Liver (tissue), 9 donors: ENCODE results near the gene CSNK1G3. TPM values are rescaled to one million over a fixed set of nuclear protein-coding genes. Genes with fewer than 3 reads are reported as not detected.

ENCODE experiments used
- DNase-seq: peaks from one replicate; pipeline ENCODE4 v3.0.0-alpha.2; 2017; ENCODE audit warnings: low spot score
- H3K27ac ChIP-seq, 2 donors: one replicate each; pipeline ENCODE4 v1.7.0; 2013; ENCODE audit warnings: inconsistent platforms in 2 of 2, low read length in 2 of 2, control low read depth in 1 of 2, low read depth in 1 of 2, mild to moderate bottlenecking in 1 of 2
- H3K27me3 ChIP-seq, 4 donors: one replicate each; pipeline versions ENCODE4 v1.6.1 to v1.7.0; 2013; ENCODE audit warnings: low read length in 3 of 4, inconsistent platforms in 1 of 4, mild to moderate bottlenecking in 1 of 4, moderate library complexity in 1 of 4; ENCODE audit not compliant: control insufficient read depth in 4 of 4, insufficient read depth in 4 of 4
- H3K36me3 ChIP-seq, 4 donors: one replicate each; pipeline versions ENCODE4 v1.6.1 to v1.7.0; 2013; ENCODE audit warnings: low read length in 3 of 4, mild to moderate bottlenecking in 3 of 4, low read depth in 1 of 4, moderate library complexity in 1 of 4; ENCODE audit not compliant: control insufficient read depth in 4 of 4, insufficient read depth in 3 of 4
- H3K4me1 ChIP-seq, 4 donors: one replicate each; pipeline versions ENCODE4 v1.6.1 to v1.7.0; 2013; ENCODE audit warnings: low read length in 3 of 4, mild to moderate bottlenecking in 3 of 4, moderate library complexity in 1 of 4; ENCODE audit not compliant: control insufficient read depth in 4 of 4, insufficient read depth in 4 of 4
- H3K4me3 ChIP-seq, 3 donors: one replicate each; pipeline versions ENCODE4 v1.6.1 to v1.7.0; 2013; ENCODE audit warnings: low read length in 3 of 3, control low read depth in 1 of 3, low read depth in 1 of 3, mild to moderate bottlenecking in 1 of 3
- H3K9ac ChIP-seq, 2 donors: one replicate each; pipeline ENCODE4 v1.7.0; 2013; ENCODE audit warnings: low read length in 2 of 2, mild to moderate bottlenecking in 2 of 2, moderate library complexity in 2 of 2, control low read depth in 1 of 2, low read depth in 1 of 2
- H3K9me3 ChIP-seq, 4 donors: one replicate each; pipeline versions ENCODE4 v1.6.1 to v1.7.0; 2013; ENCODE audit warnings: low read length in 3 of 4; ENCODE audit not compliant: control insufficient read depth in 4 of 4
- ATF3 ChIP-seq: IDR thresholded peaks from 2 replicates; pipeline ENCODE4 v1.6.1; 2016; ENCODE audit warnings: antibody characterized with exemption
- EGR1 ChIP-seq, 2 donors: IDR thresholded peaks; 2 replicates each; pipeline ENCODE4 v1.6.1; 2016 to 2018; ENCODE audit warnings: antibody characterized with exemption in 2 of 2, low read depth in 2 of 2
- FOXA1 ChIP-seq: IDR thresholded peaks from 2 replicates; pipeline ENCODE4 v1.6.1; 2016; ENCODE audit warnings: antibody characterized with exemption
- FOXA2 ChIP-seq: IDR thresholded peaks from 2 replicates; pipeline ENCODE4 v1.6.1; 2016; ENCODE audit warnings: antibody characterized with exemption
- GABPA ChIP-seq, 2 donors: IDR thresholded peaks in 1 of 2; conservative IDR thresholded peaks in 1 of 2; 2 replicates each; pipeline ENCODE4 v1.6.1; 2016; ENCODE audit warnings: antibody characterized with exemption in 2 of 2, mild to moderate bottlenecking in 1 of 2, moderate library complexity in 1 of 2
- HNF4A ChIP-seq, 2 donors: conservative IDR thresholded peaks; 2 replicates each; pipeline ENCODE4 v1.6.1; 2016; ENCODE audit warnings: antibody characterized with exemption in 2 of 2, mild to moderate bottlenecking in 2 of 2
- HNF4G ChIP-seq: IDR thresholded peaks from 2 replicates; pipeline ENCODE4 v1.6.1; 2016; ENCODE audit warnings: antibody characterized with exemption
- JUND ChIP-seq, 2 donors: IDR thresholded peaks; 2 replicates each; pipeline ENCODE4 v1.6.1; 2016; ENCODE audit warnings: antibody characterized with exemption in 2 of 2
- MAX ChIP-seq: IDR thresholded peaks from 2 replicates; pipeline ENCODE4 v1.6.1; 2016; ENCODE audit warnings: antibody characterized with exemption
- NR2F2 ChIP-seq: IDR thresholded peaks from 2 replicates; pipeline ENCODE4 v1.6.1; 2016; ENCODE audit warnings: antibody characterized with exemption
- RAD21 ChIP-seq, 2 donors: IDR thresholded peaks; 2 replicates each; pipeline ENCODE4 v1.6.1; 2016; ENCODE audit warnings: antibody characterized with exemption in 2 of 2, mild to moderate bottlenecking in 2 of 2
- RXRA ChIP-seq, 2 donors: IDR thresholded peaks; 2 replicates each; pipeline ENCODE4 v1.6.1; 2017 to 2018; ENCODE audit warnings: antibody characterized with exemption in 2 of 2, mild to moderate bottlenecking in 1 of 2
- SP1 ChIP-seq: IDR thresholded peaks from 2 replicates; pipeline ENCODE4 v1.6.1; 2018; ENCODE audit warnings: antibody characterized with exemption, mild to moderate bottlenecking
- TAF1 ChIP-seq: conservative IDR thresholded peaks from 2 replicates; pipeline ENCODE4 v1.6.1; 2016; ENCODE audit warnings: antibody characterized with exemption, mild to moderate bottlenecking
- YY1 ChIP-seq: IDR thresholded peaks from 2 replicates; pipeline ENCODE4 v1.6.1; 2016; ENCODE audit warnings: antibody characterized with exemption, mild to moderate bottlenecking
- WGBS: extraction: QIAGEN DNeasy Blood & Tissue Kit; methylation state at CpG from one replicate; pipeline ENCODE4 v1.1.7; 2013; 5-methylcytosine and 5-hydroxymethylcytosine counted together
- polyA plus RNA-seq, 2 donors: library from polyadenylated mRNA; stranded (reverse) in 1 of 2; unstranded in 1 of 2; fragments of 200-250 nt in 1 of 2; fragments of >200 nt in 1 of 2; fragmentation: Nextera tagmentation in 1 of 2; extraction: Ambion mirVana in 1 of 2; gene quantifications; one replicate each; pipeline versions ENCODE4 v1.2.1 to v1.2.3, GENCODE V29; 2013 to 2015
- total RNA-seq, 2 donors: library from RNA; depleted of rRNA; stranded (reverse); fragments of >200 nt; gene quantifications; one replicate each; pipeline ENCODE4 v1.2.3, GENCODE V29; 2014
- TF ChIP-seq, protein P1 (sequence below): IDR thresholded peaks from 2 replicates; pipeline ENCODE4 v1.6.1; 2016; ENCODE audit warnings: antibody characterized with exemption, mild to moderate bottlenecking
- TF ChIP-seq, protein P2 (sequence below): IDR thresholded peaks from 2 replicates; pipeline ENCODE4 v1.6.1; 2016; ENCODE audit warnings: antibody characterized with exemption
- TF ChIP-seq, protein P3 (sequence below): fragments of 150-350 bp; IDR thresholded peaks from 2 replicates; pipeline ENCODE4 v1.5.1; 2017; ENCODE audit warnings: improper control_type of control experiment, low read depth, low read length; ENCODE audit not compliant: missing input control
- donor health status: healthy.
- donor health status: healthy.
- donor health status: healthy.
- donor health status: healthy.
- donor health status: healthy.

Gene CSNK1G3
- total and polyA plus RNA-seq, 4 donors: 6.8 to 28.9 (median 15.4) TPM

DNA sequence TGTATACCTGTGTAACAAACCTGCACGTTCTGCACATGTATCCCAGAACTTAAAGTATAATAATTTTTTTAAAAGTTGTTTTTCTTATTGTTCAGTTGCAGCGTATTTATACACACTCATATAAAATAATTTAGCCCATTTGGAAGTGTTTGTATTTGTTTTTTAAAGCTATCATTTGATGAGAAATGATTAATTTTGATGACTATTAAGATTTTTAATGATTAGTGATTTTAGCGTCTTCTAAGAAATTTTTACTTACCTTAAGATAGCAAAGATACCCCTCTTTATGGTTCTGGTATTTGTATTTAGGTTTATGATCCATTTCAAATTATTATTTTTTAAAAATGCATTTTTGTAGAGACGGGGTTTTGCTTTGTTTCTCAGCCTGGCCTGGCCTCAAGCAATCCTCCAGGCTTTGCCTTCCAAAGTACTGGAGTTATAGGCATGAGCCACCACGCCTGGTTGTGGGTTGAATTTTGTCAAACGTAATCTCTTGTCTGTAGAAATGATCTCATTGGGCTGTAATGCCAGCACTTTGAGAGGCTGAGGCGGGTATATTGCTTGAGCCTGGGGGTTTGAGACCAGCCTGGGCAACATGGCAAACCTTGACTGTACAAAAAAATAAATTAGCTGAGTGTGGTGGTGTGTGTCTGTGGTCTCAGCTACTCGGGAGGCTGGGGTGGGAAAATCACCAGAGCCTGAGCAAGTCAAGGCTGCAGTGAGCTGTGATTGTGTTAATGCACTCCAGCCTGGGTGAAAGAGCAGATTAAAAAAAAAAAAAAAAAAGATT lies 26.9 kb downstream of the CSNK1G3 start:
- H3K9me3 ChIP-seq: no peaks in the 10 kb centered on the region
- H3K9ac ChIP-seq: no peak overlapping the region
- H3K4me3 ChIP-seq: no peak overlapping the region
- H3K36me3 ChIP-seq: no peaks in the 10 kb centered on the region
- WGBS: 92% methylated on average over 8 of the region's 8 CpGs
- H3K27ac ChIP-seq: no peak overlapping the region
- peaks cover 2 to 7% (median 5%) of the 10 kb centered on the region in 4 donors for H3K4me1 ChIP-seq
- no peaks in the 10 kb centered on the region for H3K27me3 ChIP-seq
- no peak for DNase-seq
- no peak for TF ChIP-seq EGR1 (IDR thresholded peaks at IDR 0.05; ENCODE audit: low read depth in 2 of 2)
- no peak for TF ChIP-seq TAF1
- TF ChIP-seq, protein P1, sequence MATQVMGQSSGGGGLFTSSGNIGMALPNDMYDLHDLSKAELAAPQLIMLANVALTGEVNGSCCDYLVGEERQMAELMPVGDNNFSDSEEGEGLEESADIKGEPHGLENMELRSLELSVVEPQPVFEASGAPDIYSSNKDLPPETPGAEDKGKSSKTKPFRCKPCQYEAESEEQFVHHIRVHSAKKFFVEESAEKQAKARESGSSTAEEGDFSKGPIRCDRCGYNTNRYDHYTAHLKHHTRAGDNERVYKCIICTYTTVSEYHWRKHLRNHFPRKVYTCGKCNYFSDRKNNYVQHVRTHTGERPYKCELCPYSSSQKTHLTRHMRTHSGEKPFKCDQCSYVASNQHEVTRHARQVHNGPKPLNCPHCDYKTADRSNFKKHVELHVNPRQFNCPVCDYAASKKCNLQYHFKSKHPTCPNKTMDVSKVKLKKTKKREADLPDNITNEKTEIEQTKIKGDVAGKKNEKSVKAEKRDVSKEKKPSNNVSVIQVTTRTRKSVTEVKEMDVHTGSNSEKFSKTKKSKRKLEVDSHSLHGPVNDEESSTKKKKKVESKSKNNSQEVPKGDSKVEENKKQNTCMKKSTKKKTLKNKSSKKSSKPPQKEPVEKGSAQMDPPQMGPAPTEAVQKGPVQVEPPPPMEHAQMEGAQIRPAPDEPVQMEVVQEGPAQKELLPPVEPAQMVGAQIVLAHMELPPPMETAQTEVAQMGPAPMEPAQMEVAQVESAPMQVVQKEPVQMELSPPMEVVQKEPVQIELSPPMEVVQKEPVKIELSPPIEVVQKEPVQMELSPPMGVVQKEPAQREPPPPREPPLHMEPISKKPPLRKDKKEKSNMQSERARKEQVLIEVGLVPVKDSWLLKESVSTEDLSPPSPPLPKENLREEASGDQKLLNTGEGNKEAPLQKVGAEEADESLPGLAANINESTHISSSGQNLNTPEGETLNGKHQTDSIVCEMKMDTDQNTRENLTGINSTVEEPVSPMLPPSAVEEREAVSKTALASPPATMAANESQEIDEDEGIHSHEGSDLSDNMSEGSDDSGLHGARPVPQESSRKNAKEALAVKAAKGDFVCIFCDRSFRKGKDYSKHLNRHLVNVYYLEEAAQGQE: no peak
- no peak for TF ChIP-seq GABPA (IDR thresholded peaks at IDR 0.05 in 1 of 2, conservative IDR thresholded peaks at IDR 0.05 in 1 of 2)
- TF ChIP-seq RAD21 (IDR thresholded peaks at IDR 0.05): no peak
- TF ChIP-seq JUND (IDR thresholded peaks at IDR 0.05): no peak
- no peak for TF ChIP-seq SP1
- TF ChIP-seq, protein P2, sequence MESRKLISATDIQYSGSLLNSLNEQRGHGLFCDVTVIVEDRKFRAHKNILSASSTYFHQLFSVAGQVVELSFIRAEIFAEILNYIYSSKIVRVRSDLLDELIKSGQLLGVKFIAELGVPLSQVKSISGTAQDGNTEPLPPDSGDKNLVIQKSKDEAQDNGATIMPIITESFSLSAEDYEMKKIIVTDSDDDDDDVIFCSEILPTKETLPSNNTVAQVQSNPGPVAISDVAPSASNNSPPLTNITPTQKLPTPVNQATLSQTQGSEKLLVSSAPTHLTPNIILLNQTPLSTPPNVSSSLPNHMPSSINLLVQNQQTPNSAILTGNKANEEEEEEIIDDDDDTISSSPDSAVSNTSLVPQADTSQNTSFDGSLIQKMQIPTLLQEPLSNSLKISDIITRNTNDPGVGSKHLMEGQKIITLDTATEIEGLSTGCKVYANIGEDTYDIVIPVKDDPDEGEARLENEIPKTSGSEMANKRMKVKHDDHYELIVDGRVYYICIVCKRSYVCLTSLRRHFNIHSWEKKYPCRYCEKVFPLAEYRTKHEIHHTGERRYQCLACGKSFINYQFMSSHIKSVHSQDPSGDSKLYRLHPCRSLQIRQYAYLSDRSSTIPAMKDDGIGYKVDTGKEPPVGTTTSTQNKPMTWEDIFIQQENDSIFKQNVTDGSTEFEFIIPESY: no peak
- no peak for TF ChIP-seq RXRA (IDR thresholded peaks at IDR 0.05)
- no peak for TF ChIP-seq ATF3
- no peak for TF ChIP-seq FOXA2
- TF ChIP-seq FOXA1: no peak
- TF ChIP-seq YY1: no peak
- TF ChIP-seq HNF4A (conservative IDR thresholded peaks at IDR 0.05): no peak
- no peak for TF ChIP-seq NR2F2
- TF ChIP-seq, protein P3, sequence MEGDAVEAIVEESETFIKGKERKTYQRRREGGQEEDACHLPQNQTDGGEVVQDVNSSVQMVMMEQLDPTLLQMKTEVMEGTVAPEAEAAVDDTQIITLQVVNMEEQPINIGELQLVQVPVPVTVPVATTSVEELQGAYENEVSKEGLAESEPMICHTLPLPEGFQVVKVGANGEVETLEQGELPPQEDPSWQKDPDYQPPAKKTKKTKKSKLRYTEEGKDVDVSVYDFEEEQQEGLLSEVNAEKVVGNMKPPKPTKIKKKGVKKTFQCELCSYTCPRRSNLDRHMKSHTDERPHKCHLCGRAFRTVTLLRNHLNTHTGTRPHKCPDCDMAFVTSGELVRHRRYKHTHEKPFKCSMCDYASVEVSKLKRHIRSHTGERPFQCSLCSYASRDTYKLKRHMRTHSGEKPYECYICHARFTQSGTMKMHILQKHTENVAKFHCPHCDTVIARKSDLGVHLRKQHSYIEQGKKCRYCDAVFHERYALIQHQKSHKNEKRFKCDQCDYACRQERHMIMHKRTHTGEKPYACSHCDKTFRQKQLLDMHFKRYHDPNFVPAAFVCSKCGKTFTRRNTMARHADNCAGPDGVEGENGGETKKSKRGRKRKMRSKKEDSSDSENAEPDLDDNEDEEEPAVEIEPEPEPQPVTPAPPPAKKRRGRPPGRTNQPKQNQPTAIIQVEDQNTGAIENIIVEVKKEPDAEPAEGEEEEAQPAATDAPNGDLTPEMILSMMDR: no peak
- TF ChIP-seq MAX: no peak
- no peak for TF ChIP-seq HNF4G
